GM18517 (cell line): Measurements from ENCODE around the gene RAC2.
"Not testable (repeated sequence)": the region's sequence is repeated elsewhere in the genome, so short reads cannot be mapped to it uniquely, and the experiment has no call there.

ENCODE experiments used
- ATAC-seq: cut with Tn5 transposase; IDR thresholded peaks from one replicate; pipeline ENCODE4 v1.9.1; 2021; ENCODE audit warnings: mild to moderate bottlenecking, moderate library complexity; ENCODE audit not compliant: unreplicated experiment

The RAC2 gene

DNA sequence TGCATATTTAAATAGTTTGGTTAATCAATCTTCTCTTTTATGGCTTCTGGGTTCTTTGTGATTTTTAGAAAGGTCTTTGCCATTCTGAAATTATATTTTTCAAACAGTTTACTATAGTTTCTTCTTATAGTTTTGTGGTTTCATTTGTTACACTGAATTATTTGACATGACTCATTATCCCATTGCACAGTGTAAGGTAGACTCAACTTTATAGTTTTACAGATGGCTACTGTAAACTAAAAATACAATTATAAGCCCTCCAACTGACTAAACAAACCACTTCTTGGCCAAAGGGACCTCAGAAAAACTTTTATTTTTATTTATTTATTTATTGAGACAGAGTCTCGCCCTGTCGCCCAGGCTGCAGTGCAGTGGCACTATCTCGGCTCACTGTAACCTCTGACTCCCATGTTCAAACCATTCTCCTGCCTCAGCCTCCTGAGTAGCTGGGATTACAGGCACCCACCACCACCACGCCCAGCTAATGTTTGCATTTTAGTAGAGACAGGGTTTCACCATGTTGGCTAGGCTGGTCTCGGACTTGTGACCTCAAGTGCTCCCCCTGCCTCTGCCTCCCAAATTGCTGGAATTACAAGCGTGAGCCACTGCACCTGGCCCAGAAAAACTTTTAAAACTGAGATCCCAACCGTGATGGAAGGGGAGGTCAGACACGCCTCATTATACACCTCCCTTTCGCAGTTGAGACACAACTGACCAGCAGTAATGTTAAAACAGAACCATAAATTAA lies 14.1 kb upstream of the RAC2 start:
- ATAC-seq: no peak

DNA sequence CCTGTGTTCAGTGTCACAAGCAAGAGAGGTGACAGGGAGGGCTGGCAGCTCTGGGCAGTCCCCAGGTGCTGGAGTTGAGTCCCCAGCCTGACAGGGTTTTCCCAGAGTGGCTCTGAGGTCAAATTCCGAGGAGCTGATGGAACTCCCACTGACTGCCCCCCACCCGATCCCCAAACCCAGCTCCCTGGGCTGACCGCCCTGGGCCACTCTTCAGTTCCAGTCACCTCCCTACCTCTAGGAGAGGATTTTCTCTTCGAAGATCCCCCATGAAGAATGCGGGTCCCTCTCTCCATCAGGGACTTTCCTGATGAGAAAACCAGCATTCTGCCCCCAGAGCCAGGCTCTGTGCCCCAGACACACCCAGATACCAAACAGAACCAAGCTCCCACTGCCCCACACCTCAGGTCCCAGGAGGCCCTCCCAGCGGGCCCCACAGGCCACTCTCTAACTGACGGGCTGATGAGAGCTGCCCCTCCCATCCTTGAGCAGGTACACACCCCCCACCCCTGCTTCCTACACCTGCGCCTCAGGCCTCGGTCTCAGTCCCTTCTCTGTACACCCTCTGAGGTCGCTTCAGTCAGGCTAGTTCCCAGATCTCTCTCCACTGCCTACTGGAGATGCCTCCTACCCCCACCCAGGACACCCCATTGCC lies 12.1 kb upstream of the RAC2 start:
- no peak for ATAC-seq

DNA sequence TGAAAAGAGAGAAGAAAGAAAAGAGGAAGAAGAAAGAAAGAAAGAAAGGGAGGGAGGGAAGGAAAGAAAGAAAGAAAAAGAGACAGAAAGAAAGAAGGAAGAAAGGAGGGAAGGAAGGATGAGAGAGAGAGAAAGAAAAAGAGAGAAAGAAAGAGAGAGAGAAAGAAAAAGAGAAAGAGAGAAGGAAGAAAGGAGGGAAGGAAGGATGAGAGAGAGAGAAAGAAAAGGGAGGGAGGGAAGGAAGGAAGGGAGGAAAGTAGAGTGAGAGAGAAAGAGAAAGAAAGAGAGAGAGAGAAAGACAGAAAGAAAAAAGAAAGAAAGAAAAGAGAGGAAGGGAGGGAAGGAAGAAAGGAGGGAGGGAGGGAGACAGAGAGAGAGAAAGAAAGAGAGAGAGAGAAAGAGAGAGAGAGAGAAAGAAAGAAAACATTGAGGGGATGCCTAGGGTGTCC lies 11.5 kb upstream of the RAC2 start:
- ATAC-seq: no peak

DNA sequence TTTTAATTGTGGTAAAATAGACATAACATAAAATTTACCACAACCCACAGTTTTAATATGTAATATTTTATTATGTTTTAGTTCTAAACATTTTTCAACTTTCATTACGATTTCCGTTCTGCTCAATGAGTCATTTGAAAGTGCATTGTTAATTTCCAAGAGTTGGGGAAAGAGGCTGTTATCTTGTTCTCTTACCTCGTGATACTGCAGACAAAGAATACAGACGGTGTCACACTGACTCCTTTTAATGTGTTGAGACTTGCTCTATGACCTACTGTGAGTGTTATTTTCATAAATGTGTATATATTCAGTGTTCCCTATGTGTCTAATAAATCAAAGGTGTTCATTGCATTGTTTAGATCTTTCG lies 10.8 kb upstream of the RAC2 start:
- no peak for ATAC-seq

DNA sequence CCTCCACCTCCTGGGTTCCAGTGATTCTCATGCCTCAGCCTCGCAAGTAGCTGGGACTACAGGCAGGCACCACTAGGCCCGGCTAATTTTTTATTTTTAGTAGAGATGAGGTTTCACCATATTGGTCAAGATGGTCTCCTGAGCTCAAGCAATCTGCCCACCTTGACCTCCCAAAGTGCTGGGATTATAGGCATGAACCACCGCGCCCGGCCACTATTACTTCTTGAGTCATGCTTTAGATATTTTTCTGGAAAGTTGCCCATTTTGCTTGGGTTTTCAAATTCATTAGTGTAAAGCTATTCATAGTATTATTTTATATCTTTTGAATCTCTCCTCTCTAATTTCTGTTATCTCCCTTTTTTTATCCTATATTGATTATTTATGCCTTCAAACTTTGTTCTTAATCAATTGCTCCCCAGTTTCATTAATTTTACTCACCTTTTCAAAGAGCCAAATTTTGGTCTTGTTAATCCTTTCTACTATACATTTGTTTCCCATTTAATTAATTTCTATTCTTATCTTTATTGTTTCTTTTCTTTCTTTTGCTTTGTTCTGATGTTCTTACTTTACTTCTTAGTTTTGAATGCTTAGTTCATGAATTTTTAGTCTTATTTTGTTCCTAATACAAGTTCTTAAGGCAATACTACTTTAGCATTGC lies 10.3 kb upstream of the RAC2 start:
- ATAC-seq: no peak

DNA sequence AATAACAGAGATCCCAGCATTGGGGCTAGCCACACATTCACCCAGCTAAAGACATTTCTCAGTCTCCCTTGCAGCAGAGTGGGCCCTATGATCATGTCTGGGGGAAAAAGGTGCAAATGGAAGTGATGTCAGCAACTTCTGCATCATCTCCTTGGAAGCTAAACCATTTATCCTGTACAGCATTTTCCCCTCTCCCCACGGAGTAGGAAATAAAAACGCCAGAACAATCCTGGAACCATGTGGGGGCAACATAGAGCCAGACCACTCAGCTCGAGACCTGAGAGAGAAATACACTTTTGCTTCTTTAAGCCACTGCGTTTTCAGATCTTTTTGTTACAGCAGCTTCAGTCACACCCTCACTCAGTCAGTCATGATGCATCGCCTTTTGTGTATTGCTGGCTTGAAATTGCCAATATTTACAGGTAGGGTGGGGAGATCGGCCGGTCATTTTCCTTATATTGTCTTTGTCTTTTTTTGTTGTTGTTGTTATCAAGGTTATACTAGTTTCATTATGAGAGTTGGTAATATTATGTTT lies 9.1 kb upstream of the RAC2 start:
- ATAC-seq: no peak

DNA sequence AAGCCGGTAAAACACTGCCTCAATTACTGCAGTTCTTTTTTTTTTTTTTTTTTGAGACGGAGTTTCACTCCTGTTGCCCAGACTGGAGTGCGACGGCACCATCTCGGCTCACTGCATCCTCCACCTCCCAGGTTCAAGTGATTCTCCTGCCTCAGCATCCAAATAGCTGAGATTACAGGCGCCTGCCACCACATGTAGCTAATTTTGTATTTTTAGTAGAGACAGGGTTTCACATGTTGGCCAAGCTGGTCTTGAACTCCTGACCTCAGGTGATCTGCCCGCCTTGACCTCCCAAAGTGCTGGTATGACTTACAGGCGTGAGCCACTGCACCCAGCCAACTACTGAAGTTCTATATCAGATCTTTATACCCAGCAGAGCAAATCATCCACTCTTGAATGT lies 7.8 kb upstream of the RAC2 start:
- not testable (repeated sequence) for ATAC-seq

DNA sequence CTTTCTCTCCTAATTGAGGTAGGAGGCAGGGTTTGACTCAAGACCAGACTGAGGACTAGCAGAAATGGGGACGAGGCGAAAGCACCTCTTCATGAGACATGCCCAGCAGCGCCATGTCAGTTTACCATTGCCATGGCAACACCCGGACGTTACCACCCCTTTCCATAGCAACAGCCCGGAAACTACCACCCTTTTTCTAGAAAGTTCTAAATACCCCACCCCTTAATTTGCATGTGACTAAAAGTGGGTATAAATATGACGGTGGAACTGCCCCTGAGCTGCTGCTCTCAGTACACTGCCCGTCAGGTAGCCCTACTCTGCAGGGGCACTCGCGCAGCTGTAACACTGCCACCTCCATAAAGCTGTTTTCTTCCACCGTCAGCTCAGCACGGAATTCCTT lies 5.9 kb upstream of the RAC2 start:
- ATAC-seq: no peak

DNA sequence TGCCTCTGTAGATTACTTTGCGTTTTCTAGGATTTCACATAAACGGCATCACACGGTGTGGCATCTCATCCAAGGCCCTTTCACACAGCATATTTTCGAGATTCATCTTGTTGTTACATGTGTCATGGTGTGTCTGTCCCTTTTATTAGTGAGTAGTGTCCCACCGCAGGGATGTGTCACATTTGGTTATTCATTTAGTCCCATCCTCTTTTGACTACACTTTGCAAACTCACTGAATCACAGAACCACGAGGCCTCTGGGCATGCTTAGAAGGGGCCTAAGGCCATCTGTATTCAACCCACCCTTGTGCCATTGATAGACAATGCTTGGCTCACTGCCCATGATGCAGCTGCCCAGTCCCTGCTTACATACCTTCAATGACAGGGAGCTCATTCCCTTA lies 4.2 kb upstream of the RAC2 start:
- no peak for ATAC-seq

DNA sequence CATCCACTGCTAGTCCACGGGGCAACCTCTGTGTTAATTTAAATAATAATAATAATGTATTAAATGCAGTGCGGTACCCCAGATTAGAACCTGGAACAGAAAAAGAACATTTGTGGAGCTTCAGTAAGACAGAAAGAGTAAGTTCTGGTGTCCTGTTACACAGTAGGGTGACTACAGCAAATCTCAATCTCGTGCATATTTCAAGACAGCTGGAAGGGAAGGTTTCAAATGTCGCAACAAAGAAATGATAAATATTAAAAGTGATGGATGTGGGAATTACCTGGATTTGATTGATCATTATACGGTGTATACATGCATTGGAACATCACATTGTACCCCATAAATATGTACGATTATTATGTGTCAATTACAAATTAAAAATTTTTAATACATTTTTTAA lies 1.7 kb upstream of the RAC2 start:
- no peak for ATAC-seq

DNA sequence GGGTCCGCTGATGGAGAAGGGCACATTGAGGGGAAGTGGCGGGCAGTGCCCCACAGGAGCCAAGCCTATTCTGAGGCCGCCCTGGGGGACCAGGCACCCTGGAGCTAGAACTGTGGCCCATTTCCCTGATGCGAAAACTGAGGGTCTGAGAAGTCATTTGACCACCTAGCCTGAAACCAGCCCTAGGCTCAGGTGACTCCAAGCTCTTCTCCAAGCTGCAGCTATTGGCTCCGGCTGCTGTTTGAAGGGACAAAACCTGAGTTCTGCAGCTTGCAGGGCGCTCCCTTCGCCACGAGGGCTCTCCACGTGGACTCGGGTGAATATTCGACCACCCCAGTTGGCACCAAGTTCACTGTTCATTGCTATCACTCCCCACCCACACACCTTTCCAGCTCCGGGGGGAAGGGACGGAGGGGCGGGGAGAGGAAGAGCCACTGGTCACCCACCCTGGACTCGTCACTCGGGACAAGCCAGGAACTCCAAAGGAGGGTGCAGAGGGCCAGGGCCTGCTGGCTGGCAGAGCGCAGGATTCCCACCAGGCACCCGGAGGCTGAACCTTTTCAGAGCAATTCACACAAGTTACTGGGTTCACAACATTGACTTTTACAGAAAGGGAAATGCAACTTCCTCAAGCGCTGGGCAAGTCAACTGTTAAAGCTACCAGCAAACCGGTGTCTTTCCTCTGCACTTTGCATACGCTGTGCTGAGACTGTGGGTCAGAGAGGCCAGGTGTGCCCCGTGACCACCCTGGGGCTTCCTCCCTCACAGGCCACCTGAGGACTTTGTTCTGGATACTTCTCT lies 1.1 kb upstream of the RAC2 start:
- ATAC-seq: no peak

DNA sequence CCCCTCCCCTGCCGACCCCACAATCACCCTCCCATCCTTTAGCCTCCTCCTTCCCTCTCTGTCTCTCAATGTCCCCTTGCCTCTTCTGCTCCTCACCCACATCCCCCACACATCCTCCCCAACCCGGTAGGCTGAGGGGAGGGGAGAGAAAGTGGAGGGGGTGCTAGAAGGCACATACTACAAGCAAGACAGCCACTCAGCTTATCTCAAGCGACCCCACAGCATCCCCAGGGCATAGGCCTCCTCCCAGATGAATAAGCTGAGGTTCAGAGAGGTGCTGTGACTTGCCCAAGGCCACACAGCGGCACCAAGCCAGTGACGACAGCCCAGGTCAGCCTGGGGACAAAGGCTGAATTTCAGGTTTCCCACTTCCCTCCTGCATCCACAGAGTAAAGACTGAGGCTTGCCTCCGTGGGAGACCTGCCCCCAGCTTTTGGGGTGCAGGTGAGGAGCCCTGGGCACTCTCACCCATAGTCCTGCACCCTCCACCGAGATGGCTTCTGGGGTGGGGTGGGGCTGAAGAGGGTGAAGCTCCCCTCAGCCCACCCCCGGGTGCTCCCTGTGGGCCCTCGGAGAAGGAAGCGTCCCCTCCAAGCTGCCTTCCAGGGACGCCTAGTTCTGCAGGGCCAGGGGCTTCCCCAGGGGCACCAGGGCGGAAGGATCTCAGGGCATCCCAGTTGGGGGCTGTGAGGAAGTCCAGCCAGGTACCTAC lies 511 bp downstream of the RAC2 start:
- no peak for ATAC-seq

DNA sequence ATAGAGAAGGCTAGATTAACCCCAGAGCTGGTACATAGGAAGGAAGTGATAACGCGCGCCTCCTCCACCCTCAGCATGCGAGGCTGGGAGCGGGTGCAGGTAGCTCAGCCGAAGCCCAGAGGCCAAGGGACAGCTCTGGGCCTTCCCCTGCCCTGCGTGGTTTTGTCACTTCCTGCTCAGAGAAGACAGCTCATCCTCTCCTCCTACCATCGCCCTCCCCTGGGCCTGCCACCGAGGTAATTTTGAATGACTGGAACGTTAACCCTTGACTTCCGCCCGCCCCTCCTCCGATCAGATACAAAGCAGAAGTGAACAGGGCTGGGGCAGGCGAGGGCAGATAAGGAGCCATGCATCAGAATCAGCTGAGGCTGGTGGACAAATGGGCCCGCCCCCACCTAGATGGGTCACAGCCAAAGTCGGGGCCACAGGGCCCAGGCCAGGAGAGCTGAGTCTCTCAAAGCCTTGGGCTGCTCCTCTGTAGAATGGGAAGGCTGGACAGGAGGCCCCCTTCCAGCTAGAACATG lies 1.6 kb downstream of the RAC2 start:
- ATAC-seq: peak; percentile 63

DNA sequence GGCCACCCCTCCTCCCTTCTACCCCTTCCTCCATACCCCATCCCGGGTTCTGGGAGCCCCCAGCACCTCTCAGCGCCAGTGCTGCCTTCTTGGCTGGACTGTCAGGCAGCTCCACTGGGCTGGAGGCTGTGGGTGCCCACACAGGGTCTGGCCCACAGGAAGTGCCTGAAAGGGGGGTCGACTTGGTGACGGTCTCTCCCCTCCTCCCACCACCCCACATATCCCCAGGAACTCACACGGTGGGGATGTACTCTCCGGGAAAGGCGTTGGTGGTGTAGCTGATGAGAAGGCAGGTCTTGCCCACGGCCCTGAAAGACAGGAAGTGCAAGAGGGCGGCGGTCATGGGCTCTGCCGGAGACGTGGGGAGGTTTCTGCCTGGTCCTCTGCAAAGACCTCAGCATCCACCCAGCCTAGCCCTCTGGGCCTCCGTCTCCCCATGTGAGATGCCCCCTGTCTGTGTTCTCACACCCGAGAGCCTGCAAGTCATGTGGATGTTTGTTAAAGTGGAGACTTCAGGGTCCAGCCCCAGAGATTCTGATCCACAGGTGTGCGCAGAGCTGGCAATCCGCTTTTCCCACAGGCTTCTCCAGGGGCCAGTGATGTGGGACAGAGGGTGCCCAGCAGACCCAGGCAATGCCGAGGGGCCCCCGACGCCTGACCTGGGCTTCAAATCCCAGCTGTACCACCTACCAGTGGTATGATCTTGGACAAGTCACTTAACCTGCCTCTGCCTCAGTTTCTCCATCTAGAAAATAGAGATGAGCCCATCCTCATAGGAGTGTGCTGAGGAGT lies 2.5 kb downstream of the RAC2 start:
- ATAC-seq: no peak

DNA sequence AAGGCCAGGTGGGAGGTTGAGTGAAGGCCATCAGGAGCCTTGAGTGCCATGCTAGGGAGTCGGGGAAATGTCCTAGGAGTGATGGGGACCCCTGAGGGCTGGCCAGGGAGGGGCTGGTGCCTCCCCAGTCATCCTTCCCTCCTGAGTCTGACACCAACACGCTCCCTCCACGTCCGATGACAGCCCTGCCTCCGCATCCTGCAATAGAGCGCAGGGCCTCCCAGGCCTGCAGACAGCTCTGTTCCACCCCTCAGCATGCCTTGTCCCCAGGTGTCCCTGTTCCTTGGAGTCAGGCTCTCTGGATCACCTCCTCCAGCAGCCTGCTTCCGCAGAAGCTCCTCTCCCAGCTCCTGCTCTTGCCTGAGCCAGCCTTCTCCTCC lies 3.1 kb downstream of the RAC2 start:
- ATAC-seq: no peak

DNA sequence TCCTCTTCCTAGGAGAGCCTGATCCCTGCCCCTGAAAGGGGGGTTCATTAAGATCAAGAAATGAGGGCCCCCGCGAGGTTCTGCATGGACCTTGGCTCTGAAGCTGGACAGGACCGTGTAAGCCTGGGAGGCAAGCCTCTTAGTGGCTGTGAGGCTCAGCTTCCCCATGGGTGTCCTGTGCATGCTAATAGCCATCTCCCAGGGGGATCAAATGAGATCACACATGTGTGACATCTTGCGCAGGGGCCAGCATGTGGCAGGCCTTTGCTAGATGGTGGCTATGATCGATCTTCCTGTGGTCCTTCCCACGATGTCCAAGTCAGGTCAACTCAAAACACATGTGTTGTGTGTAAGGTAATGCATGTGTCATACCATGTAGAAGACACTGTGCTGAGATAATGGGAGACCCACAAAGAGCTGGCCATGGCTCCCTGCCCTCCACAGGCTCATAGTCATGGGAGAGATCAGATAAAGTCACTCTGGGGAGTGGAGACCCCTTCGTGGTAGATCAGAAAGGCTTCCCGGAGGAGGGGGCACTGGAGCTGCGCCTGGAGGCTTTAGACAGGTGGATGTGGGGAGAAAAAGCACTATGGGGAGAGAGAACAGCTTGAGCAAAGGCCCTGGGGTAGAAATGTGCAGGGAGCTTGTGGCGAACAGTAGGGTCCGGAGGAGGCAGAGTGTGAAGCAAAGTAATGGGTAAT lies 3.7 kb downstream of the RAC2 start:
- ATAC-seq: no peak

DNA sequence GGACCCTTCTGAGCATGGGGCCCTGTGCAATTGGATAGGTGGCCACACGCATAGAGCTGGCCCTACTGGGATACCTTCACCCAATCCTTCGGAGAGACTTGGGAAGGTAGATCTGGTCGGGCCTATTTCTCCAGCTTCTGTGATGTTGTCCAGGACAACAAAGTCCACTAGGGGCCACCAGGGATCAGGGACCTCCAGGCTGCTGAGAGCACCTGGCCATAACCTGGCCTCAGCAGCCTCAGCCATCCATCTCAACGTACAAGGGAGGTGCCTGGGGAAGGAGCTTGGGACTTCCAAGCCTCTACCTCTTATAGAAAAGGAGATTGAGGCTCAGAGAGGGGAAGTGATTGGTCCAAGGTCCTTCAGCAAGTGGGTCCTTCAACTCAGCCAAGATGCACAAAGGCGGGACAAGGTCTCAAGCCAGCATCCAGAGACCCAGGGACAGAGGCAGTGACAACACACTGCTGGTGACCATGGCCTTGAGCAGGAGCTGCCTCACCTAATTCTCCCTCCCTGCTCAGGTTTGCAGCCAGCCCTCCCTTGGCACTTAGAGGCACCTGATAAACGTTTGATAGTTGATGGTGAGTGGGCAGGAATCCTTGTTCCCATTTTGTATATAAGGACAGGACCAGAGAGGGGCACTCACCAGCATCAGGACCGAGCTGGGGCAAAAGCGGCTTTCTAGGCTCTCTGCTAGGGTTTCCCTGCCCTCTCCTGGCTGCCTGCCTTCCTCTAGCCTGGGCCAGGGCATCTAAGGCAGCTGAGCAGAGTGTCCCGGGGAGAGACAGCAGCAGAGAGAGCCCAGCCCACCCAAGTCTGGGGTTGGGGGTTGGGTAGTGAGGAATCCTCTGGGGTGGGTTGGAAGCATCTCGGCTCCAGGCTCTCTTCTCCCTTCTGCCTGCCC lies 4.5 kb downstream of the RAC2 start:
- ATAC-seq: no peak
